Testis (tissue), 2 donors: ENCODE measurements around the gene CENPP.

Source experiments
- CTCF ChIP-seq, 3 experiments: fragments of 450-650 bp in 2 of 3; fragments of 200-600 bp in 1 of 3; sonication (generic) in 1 of 3; IDR thresholded peaks; one replicate each; pipeline ENCODE4 v1.5.1; 2016 to 2019; ENCODE audit warnings: antibody characterized with exemption in 3 of 3, mild to moderate bottlenecking in 2 of 3, moderate library complexity in 1 of 3
- POLR2A ChIP-seq: fragments of 450-650 bp; IDR thresholded peaks from one replicate; pipeline ENCODE4 v1.6.1; 2017; ENCODE audit warnings: antibody characterized with exemption, mild to moderate bottlenecking, moderate library complexity

GRCh38 chr9:92402360-92402759, 76.6 kb downstream of the CENPP start:
- no peak for TF ChIP-seq CTCF (IDR thresholded peaks at IDR 0.05)
- no peak for TF ChIP-seq POLR2A
